H4 (cell line): ENCODE measurements around the gene TAF11L5. TPM values are rescaled to one million over a fixed set of nuclear protein-coding genes. Genes with fewer than 3 reads are reported as not detected.

Experiments
- total RNA-seq: library from RNA; depleted of rRNA; stranded (reverse); fragments of >200 nt; shearing (Covaris generic); gene quantifications from 2 replicates; pipeline ENCODE4 v1.2.3, GENCODE V29; 2014; rRNA removed

Gene TAF11L5
- total RNA-seq, 1 experiment from 2014 or later = not detected

Other genes with a start within 250 kb of the TAF11L5 start
- not detected in 2 replicates for gene TAF11L2, start 27.0 kb upstream of the TAF11L5 start, total RNA-seq
- gene TAF11L3, start 6.9 kb upstream of the TAF11L5 start, total RNA-seq = not detected in 2 replicates
- not detected in 2 replicates for gene TAF11L4, start 3.4 kb upstream of the TAF11L5 start, total RNA-seq
- not detected in 2 replicates for gene TAF11L6, start 3.4 kb downstream of the TAF11L5 start, total RNA-seq
- not detected in 2 replicates for gene TAF11L7, start 60.5 kb downstream of the TAF11L5 start, total RNA-seq
- not detected in 2 replicates for gene TAF11L8, start 65.7 kb downstream of the TAF11L5 start, total RNA-seq
- not detected in 2 replicates for gene TAF11L9, start 69.2 kb downstream of the TAF11L5 start, total RNA-seq
- not detected in 2 replicates for gene TAF11L10, start 72.6 kb downstream of the TAF11L5 start, total RNA-seq
- not detected in 2 replicates for gene TAF11L11, start 78.9 kb downstream of the TAF11L5 start, total RNA-seq
- not detected in 2 replicates for gene TAF11L12, start 85.2 kb downstream of the TAF11L5 start, total RNA-seq
- gene TAF11L13, start 106.9 kb downstream of the TAF11L5 start, total RNA-seq = not detected in 2 replicates
- gene TAF11L14, start 109.2 kb downstream of the TAF11L5 start, total RNA-seq = not detected in 2 replicates